A673 (cell line): ENCODE measurements around the gene UPF3B.

Experiments used
- EZH2 ChIP-seq: fragments of 200-600 bp; sonication (generic); IDR thresholded peaks from 2 replicates; pipeline ENCODE4 v1.6.1; 2017; ENCODE audit warnings: borderline replicate concordance, low read depth, mild to moderate bottlenecking, mixed read lengths, antibody characterized with exemption, low read length; ENCODE audit not compliant: poor library complexity, severe bottlenecking
- TF ChIP-seq, protein P1 (sequence below): fragments of 300-800, 200-600 bp; sonication (generic); conservative IDR thresholded peaks from 2 replicates; pipeline ENCODE4 v1.5.1; 2017; ENCODE audit warnings: low read depth, mild to moderate bottlenecking, antibody characterized with exemption, low read length, moderate library complexity, mixed read lengths

DNA sequence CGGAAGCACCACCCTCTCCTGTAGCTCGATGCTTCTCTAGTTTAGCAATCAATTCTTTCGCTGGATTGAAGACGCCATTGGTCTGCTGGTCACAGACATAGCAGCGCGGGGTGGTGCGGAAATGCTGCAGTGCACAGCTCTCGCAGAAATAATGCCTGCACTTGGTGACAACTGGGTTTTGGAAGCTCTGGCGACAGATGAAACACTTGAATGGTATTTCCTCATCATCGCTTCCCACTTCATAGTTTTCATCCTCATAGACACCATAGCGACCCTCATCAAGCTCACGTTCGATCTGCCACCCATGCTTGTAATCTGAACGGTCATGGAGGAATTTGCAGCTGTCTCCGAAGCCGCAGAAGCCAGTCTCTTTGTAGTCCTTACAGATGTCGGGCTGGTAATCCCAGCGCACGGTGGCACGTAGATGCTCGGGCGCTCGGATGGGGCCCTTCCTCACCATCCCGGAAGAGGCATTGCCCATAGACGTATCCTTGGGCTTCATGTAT is 17.9 kb upstream of the UPF3B start:
- TF ChIP-seq, protein P1, sequence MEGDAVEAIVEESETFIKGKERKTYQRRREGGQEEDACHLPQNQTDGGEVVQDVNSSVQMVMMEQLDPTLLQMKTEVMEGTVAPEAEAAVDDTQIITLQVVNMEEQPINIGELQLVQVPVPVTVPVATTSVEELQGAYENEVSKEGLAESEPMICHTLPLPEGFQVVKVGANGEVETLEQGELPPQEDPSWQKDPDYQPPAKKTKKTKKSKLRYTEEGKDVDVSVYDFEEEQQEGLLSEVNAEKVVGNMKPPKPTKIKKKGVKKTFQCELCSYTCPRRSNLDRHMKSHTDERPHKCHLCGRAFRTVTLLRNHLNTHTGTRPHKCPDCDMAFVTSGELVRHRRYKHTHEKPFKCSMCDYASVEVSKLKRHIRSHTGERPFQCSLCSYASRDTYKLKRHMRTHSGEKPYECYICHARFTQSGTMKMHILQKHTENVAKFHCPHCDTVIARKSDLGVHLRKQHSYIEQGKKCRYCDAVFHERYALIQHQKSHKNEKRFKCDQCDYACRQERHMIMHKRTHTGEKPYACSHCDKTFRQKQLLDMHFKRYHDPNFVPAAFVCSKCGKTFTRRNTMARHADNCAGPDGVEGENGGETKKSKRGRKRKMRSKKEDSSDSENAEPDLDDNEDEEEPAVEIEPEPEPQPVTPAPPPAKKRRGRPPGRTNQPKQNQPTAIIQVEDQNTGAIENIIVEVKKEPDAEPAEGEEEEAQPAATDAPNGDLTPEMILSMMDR: no peak
- TF ChIP-seq EZH2: no peak
